HCEC 1CT (cell line): ENCODE results near the gene PDE4D.
A peak's percentile ranks its signal among the peaks of the same experiment; 100 is the strongest.

Experiments
- DNase-seq: peaks from one replicate; pipeline ENCODE4 v3.0.0-alpha.2; 2017

The PDE4D gene

DNA sequence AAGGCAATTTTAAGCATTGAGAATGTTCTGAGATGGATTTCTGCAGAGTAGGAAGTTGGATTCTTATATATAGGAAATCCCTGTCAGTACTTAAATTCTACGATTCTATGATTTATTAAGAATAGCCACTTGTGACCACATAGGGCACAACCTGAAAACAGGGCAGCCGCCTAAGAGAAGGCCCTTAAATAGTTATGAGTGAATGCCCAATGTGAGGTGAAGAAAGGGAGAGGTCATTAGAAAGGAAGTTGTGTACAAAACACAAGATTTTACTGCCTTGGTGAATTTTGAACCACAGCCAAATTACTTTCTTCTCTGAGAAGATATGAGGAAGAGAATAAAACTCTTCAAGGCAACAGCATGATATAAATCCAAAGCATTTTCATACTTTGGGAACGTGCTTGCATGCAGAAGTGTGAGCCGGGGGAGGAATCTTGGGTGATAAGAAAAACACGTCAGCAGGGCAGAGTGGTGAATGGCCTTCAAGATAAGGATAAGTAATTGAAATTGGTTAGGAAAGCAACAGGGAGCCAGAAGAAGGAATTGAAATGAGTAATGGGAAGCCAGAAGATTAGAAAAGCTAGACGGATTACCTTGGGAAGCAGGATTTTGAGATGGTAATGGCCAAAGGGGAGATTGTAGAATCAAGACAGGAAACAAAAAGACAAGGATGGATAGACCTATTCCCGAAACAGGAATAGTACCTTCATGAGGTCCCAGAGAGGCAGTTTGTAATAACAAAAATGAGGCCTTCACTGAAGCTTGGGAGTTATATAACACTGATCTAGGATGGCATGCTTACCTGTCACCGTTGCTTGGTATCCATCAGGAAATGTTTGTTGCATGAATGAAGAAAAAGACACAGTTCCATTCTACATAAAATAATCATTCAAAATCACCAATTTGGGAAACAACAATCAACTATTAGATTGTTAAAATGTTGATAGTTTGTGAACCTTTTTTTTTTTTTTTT lies 244.3 kb downstream of the PDE4D start:
- DNase-seq, result no peak

DNA sequence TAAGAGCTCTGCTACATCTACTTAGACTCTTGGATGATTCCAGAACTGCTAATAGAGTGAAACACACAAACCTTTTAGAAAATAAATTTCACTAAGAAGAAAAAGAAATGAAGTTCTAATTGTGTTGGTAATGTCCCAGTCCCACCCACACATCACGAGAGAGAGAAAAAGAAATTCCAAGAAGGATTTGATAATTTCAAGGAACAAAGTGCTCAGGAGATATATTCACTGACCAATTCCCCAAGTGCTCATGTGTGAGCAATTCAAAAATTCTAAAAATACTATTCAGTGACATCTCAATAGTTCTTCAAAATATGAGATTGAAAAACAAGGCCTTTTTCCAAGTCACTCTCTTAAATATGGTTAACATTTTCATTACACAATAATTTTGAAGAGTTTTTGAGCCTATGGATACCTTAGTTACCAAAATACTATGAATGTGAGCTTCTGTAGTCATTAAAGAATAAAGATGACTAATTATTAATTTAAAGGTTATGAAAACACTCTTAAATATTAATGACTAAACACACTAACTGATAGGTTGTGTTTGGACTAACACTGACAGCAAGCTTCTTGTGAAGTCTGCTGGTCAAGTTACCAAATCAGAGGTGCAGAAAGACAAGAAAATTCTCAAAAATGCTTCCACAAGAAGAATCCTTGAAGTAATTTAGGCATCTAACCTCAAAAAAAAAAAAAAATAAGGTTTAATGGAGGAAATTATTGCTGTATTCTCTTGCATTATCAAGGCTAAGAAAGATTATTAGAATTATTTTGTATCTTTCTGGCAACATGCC lies 245.3 kb downstream of the PDE4D start:
- no peak for DNase-seq

DNA sequence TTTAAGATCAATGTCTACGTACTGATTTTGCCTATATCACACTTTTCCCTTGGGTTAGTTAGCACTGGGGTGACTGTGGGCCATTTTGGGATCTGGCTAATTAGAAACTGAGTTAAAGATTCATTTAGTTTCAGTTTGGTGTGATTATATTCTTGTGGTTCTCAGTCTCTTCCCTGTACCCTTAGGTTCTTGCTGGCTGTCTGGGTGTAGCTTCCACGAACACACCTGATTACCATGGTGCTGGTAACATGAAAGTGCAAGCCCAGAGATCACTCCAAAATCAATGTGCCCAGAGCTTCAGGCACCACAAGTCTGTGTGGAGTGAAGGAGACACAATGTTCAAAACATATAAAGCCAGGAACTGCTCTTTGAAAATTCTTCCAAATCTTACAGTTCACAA lies 248.1 kb downstream of the PDE4D start:
- no peak for DNase-seq

DNA sequence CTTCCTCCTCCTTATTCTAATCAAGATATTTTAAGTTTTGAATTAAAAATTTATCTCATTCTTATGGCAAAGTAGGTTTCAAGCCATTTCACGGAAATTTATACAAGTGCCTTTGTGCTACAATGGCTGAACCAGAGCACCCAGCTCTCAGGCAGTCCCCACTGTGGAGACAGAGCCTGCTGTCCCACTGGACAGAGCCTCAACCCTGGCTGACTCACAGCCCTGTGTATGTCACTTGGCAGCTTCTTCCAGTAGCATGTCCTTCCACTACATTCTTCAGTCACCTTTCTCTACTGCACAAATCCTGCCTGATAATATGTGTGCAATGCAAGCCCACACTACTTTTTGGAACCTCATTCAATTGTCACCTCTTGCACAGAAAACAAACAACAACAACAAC lies 253.1 kb downstream of the PDE4D start:
- DNase-seq, result peak; percentile 23

DNA sequence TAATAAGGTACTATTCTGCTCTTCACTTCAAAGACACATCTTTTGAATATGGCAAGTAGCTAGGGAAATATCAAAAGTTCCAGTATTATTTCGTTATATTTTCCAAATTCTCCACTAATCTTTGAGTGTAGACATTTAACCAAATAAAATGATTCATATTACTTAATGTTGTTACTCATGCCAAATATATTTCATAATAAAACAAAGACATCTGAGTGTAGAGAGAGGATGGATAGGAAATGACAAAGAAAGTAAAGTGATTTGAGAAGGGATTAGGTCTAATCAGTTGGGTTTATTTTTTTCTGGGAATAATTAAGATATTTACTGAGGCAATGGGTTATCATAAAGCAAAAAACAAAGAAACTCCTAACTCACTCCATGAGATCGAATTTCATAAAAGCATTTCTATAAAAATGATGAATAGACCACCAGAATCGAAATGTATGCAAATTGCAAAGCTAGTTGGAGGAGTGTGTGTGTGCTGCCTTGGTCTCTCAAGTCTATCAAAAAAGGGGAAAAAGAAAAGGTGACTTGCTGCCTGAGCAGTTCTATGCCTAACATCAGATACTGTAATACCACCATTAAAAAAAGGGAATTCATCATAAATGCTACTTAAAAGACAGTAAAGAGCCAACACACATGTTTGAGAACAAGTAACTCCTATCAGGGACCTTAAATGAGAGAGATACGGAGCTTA lies 255.5 kb downstream of the PDE4D start:
- DNase-seq, result peak; percentile 68

DNA sequence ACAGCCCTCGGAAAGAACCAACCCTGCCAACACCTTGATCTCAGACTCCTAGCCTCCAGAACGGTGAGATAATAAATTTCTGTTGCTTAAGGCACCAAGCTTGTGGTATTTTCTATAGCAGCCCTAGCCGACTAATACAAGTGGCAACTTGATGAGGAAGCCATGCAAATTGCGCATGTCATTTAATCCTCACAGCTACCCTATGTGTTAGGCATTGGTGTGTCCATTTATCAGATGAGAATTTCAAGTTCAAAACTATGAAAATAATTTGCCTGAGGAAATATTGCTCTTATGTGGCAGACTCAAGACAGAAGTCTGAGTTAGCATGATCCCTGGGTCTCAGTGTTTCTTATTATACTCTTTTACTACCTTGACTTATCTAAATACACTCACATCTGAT lies 264.0 kb downstream of the PDE4D start:
- DNase-seq, result no peak

DNA sequence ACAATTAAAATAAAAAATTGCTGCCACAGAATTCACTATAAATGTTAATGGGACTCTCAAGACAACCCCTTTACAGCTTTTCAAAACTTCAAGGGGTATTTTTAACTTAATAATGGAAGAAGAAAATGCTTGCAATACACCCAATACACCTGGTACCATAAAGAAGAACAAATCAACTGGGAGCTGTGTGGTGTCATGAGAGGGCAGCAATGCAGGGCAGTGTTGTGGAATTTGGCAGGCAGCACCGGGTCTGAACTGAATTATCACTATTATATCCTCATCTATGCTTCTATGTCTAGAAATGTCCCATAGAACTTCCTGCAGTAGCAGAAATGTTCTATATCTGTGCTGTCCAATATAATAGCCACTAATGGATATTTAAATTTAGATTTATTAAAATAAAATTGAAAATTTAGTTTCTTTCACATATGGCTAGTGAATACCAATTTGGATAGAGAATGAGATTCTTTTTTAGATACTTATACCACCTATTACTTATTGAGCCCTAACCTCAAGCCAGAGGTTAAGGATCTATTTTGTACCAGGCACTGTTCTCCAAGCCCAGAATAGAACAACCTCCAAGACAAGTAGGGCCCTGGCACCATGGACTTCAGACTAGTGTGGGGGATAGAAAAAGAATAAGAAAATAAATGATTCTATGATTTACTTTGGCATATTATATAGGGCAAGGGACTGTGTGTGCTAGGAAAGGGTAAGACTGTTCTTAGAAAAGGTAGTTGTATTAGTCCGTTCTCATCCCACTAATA lies 265.3 kb downstream of the PDE4D start:
- DNase-seq, result no peak

DNA sequence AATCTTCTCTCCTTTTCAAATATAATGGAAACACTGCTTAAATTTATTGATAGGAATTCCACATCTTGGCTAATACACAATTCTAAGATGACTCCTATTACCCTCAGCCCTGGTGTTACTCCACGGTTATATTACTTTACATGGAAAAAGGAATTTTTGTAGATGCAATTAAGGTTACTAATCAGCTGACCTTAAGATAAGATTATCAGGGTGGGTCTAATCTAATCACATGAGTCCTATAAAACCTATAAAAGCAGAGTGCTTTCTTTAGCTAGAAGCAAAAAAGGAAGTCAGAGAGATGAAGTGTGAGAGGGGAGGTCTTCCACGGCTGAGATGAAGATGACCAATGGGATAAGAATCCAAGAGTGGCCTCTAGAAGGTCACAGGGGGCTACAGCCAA lies 268.6 kb downstream of the PDE4D start:
- no peak for DNase-seq

DNA sequence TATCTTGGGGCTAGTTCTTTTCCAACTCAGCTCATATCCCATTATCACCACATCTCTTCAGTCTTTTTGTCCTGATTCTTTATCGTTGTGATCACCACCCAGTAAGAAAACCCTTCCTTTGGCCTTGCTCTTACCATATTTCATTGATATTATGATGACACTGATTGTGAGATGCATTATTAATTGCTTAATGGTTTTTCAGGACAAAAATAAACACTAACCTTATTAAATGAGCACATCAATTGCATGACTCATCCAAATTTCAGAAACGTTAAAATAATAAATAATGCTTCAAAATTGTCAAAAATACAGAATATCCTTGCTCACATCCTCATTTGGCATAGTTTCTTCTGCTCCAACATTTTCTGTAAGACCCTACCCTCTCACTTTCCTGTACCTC lies 270.7 kb downstream of the PDE4D start:
- no peak for DNase-seq

DNA sequence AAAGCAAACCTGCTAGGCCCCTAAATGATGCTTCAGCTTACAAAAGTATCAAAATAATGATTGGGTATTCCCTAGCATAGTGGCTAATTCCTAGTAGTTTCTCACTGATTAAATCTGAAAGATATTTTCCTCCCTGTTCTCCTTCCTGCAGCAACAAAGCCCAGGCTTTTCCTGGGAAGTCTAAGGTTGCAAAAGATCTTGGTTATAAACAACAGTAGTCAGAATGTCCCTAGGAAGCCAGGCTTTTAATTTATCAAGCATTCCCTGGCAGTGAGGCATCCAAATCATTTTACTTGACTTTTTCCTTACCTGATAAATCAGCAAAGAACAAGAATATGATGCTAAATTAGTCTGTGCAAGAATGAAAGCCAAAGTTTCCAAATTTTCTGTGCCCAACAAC lies 272.0 kb downstream of the PDE4D start:
- no peak for DNase-seq

DNA sequence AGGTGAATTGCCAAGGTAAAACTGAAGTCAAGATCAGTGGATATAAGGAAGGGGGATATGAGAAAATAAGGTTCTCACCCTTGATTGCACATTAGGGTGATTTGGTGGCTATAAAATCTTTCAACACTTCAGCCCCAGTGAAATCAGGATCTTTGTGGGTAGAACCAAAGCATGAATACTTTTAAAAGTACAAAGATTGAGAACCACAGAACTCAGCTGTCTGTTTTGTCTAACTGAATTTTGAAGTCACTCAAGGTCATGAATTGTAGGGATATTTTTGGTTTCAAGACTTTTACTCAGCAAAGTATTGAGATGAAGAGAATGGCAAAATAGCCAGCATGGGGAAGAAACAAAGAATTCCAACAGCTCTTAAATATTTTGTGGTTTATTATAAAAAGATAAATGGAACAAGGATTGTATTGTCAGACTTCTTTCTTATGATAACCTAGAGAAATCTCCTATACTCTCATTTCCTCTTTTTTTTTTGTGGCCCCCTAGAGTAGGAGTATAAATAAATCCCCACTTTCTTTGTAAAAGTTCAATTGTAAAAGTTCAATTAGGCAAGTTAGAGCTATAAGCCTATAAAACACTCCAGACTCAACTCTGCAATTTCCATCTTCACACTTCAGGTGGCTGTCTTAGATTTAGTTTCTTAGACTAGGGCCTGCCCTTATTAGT lies 272.9 kb downstream of the PDE4D start:
- DNase-seq, result no peak

DNA sequence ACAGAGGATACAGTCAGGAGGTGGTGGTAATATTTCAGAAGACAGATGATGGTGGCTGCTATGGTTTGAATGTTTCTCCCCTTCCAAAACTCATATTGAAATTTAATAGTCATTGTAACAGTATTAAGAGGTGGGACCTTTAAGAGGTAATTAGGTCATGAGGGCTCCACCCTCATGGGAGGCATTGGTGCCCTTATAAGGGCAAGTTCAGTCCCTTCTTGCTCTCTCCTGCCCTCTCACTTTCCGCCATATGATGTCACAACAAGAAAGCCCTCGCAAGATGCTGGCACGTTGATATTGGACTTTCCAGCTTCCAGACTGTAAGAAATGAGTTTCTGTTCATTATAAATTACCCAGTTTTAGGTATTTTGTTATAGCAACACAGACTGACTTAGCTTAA lies 274.9 kb downstream of the PDE4D start:
- no peak for DNase-seq

DNA sequence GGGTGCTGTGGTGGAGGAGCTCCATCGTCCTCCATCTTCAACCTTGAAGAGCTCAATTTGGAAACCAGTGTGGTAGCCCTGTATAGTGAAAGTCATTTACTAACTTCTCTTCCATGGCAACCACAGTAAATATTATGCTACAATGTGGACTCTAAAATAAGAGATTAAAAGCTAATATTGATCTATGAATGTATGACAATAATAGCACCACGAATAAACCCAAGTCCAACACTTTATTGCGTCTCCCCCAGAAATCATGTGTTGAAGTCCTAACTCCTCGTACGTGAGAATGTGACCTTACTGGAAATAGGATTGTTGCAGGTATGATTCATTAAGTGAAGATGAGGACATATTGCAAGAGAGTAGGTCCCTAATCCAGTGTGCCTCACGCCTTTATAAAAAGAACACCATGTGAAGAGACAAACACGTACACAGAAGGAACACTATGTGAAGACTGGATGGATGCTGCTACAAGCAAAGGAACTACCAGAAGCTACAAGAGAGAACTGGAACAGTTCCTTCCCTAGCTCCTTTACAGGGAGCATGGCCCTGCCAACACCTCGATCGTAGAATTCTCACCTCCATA lies 276.2 kb downstream of the PDE4D start:
- DNase-seq, result no peak

DNA sequence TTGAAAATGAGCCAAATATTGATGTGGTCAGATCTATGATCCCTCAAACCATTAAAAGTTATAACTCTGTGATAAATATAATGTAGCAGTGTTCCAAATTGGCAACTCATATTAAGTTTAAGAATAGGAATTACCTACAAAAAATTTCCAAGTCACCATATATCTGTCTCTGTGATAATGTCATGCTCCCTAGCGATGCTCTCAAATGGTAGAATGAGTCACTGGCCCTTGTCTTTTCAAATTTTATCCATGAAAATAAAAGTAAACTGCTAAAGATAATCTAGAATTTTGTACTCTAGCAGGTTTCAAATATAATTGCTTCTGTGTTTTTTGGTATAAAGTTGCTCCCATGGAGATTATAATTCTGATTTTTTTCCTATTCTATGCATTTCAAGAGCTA lies 277.1 kb downstream of the PDE4D start:
- DNase-seq, result no peak

DNA sequence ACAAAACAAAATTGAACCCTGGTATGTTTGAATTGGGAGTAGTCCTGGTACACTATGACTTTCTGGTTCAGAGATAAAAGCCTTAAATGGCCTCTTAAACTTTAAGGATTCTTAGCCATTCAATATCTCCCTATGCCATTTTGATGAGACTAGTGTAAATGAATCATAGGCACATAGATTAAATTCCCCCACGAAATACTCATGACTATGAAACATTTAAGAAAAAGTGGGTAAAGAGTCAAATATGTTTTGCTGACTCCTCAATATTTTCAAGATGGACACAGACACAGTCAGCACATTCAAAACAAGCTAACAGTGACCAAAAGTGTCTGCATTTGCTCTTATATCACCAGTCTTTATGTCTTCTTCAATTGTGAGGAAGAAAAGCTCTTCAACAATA lies 278.3 kb downstream of the PDE4D start:
- DNase-seq, result peak; percentile 84

DNA sequence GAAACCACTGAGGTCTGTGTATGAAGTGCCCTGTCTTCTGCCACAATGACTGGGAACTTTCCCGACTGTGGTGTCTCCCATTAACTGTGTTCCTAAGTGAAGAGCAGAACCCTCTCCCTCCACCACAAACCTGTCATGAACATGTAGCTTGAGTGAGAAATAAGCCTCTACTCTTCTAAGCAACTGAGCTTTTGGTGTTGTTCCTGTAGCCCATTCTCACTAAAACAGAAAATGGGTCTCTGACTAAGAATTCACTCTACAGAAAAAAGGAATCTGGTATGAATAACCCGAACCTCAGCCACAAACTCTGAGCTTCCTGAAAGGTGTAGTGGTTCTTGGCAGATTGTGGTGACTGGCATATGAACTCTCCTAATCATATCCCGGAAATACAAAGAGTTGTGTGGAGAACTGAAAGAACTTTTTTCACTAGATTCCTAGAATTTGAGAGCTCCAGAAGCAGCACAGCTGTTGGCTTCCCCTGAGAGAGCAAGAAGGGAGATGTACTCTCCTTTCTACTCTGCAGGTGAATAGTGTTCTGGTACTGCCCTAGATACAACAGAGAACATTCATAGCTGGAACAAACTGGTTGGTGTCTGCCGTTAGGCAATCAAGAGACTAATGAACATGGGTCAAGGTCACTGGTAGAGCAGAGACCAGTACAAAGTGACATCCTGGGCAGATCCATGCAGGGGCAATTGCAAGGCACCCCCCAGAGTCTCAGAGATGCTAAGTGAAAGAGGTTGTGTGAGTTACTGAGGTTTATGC lies 283.8 kb downstream of the PDE4D start:
- no peak for DNase-seq

DNA sequence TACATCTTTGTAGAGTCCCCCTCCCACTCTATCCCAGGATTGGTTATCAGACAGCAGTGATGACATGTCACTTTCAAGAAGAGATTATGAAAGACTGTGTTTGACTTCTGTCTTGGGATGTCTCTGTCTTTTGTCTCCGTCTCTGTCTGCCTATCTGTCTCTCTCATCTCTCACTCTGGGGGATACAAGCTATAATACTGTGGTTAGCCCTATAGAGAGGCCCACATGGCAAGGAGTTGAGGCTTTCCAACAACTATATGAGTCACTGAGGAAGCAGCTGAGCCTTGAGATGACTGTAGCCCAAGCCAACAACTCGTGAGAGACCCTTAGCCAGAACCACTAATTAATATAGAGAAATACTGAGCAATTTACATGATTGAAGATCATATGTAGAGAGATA lies 284.8 kb downstream of the PDE4D start:
- DNase-seq, result peak; percentile 45

DNA sequence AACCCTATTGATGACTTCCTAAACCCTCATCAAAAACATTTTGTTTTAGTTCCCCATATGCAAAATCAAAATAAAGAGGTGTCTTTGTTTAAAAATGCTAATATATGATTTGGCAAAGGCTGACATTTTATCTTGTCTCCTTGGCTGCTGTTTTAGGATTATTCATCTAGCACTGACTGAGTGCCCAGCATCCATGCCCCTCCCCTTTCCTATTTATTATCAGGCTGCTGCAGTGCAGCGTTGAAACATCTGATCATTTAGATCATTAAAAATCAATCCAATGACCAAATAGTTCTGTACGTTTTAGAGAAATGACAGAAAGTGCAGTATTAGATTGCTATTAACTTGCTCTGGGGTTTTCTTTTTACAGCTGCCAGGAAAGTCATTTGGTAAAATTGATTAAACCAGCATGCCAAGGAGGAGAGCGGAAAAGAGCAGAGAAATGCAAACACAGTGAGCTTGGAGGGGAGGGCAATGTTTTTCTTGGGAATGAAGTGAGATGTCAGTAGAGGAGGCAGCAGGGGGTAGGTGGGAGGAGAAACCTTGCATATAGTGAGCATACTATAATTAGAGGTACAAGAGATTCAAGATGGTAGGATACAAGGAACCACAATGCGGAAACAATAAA lies 286.3 kb downstream of the PDE4D start:
- no peak for DNase-seq

DNA sequence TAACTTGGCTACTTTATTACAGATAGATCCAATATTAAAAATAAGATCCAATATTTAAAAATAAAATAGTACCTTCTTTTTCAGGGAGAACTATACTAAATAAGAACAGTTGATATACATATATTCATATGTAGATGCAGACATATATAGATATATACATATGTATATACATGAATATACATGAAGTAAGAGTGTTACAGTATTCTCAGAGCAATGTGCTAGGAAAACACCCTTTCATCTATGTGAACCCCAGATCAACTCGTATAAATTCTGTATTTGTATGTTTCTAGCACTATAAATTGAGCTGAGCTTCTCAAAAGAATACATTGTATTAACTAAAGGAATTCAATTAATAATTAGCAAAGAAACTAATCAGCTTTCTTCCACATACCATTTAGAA lies 287.6 kb downstream of the PDE4D start:
- DNase-seq, result no peak

DNA sequence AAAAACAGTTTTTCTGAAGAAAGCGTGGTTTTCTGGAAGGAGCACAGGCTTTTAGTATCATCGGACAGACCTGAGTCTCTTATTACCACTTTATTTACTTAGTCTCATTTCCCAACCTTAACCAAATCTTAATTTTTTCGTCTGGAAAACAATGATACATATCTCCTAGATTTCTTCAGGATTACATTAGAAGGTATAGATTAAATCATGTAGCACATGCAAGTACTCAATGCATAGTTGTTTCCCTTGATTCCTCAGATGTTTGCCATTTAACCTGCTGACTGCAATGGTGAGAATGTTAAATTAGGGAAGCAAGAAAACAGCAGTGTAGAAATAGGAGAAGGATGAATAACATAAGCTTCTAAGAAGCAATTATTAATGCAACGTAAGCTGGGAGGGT lies 289.4 kb downstream of the PDE4D start:
- DNase-seq, result no peak
